GF-D8 (cell line): ENCODE data around the gene SMARCD1.

Experiments used
- DNase-seq: peaks from one replicate; lab custom pipeline; 2025; lab: John Stamatoyannopoulos, UW

SMARCD1 gene

GRCh38 chr12:50057000-50057841, 27.9 kb upstream of the SMARCD1 start, which contains the start of gene ASIC1:
TSS of gene ASIC1 (plus strand) at chr12:50057596. CDS start at chr12:50058767, 1,171 bp downstream.
- DNase-seq = no peak

GRCh38 chr12:50057896-50058670, 27.1 kb upstream of the SMARCD1 start:
- no peak for DNase-seq

GRCh38 chr12:50058743-50059312, 26.3 kb upstream of the SMARCD1 start:
- DNase-seq = no peak

- no peak for DNase-seq
These were observed 25.6 kb upstream of the SMARCD1 start for GRCh38 chr12:50059440-50060119.

GRCh38 chr12:50060120-50060468, 25.0 kb upstream of the SMARCD1 start:
- no peak for DNase-seq

- DNase-seq = no peak
These were observed 24.0 kb upstream of the SMARCD1 start for GRCh38 chr12:50061171-50061570.

- no peak for DNase-seq
These were observed 23.0 kb upstream of the SMARCD1 start for GRCh38 chr12:50061946-50062686.

- no peak for DNase-seq
These were observed 22.2 kb upstream of the SMARCD1 start for GRCh38 chr12:50062728-50063460.

GRCh38 chr12:50065726-50066310, 19.3 kb upstream of the SMARCD1 start:
- no peak for DNase-seq

GRCh38 chr12:50066402-50066801, 18.7 kb upstream of the SMARCD1 start:
- no peak for DNase-seq

GRCh38 chr12:50069069-50069468, 16.1 kb upstream of the SMARCD1 start:
- no peak for DNase-seq

- no peak for DNase-seq
These were observed 15.6 kb upstream of the SMARCD1 start for GRCh38 chr12:50069539-50069938.

GRCh38 chr12:50070314-50071060, 14.7 kb upstream of the SMARCD1 start:
- peak; percentile 49 for DNase-seq

GRCh38 chr12:50072198-50072907, 12.8 kb upstream of the SMARCD1 start:
- DNase-seq = no peak

GRCh38 chr12:50073206-50073605, 11.9 kb upstream of the SMARCD1 start:
- no peak for DNase-seq

- no peak for DNase-seq
These were observed 11.4 kb upstream of the SMARCD1 start for GRCh38 chr12:50073712-50074111.

- peak; percentile 16 for DNase-seq
These were observed 10.0 kb upstream of the SMARCD1 start for GRCh38 chr12:50074936-50075807.

- DNase-seq = no peak
These were observed 9.4 kb upstream of the SMARCD1 start for GRCh38 chr12:50075808-50076170.
